GM18520 (cell line): ENCODE data around the gene BEX3.
"Not testable (repeated sequence)": the region's sequence is repeated elsewhere in the genome, so short reads cannot be mapped to it uniquely, and the experiment has no call there.

ENCODE experiments used
- ATAC-seq: cut with Tn5 transposase; IDR thresholded peaks from one replicate; pipeline ENCODE4 v1.9.1; 2021; ENCODE audit not compliant: unreplicated experiment

The BEX3 gene

DNA sequence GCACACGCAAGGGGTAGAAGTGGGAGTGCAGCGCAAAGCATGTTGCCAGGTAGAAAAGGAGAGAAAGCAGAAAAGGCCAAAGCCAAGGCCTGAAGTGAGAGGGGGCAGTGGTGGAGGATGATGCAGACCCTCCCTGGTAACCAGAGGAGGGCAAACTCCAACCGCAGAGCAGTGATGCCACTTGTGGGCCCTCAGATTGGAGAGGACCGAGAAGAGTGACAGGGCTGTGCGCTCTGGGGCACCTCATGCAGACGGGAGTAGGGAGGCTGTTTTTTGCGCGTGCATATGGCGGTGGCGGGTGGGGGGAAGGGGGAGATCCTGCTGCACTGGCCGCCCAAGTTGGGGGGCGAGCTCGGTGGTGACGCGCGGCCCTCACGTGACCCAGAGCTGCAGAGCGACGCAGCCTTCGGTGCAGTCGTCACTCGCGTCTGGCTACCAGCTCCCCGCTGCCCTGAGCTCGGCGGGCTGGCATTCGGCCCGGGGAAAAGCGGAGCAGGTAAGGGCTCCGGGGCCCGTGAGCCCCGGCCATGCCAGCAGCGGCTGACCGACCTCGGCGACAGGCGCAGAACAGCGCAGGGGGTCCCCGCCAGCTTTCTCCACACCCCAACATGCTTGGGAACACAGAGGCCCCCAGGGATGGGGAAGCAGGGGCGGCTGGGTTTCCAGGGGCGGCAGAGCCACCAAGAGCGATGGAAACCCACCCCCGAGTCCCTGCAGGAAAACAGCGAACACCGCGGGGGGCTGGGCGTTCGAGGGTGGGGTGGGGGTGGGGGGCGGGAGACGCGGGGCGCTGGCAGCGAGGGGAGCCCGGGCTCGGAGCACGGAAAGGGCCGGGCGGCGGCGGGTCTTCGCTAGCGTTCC lies at the start of gene BEX3:
TSS of gene BEX3 (plus strand) at position 421 of the 861 bp plus-strand sequence. CDS start 984 bp downstream, outside the sequence.
- no peak for ATAC-seq

- ATAC-seq = no peak
These were observed 46.3 kb upstream of the BEX3 start, which contains the start of gene TCEAL7 for GRCh38 chrX:103329991-103330390. Gene TCEAL7 (plus strand): TSS chrX:103330239. CDS start chrX:103331404, 1,165 bp downstream.

- no peak for ATAC-seq
These were observed 45.6 kb upstream of the BEX3 start for GRCh38 chrX:103330681-103331288.

- no peak for ATAC-seq
These were observed 37.7 kb upstream of the BEX3 start for GRCh38 chrX:103338663-103339062.

DNA sequence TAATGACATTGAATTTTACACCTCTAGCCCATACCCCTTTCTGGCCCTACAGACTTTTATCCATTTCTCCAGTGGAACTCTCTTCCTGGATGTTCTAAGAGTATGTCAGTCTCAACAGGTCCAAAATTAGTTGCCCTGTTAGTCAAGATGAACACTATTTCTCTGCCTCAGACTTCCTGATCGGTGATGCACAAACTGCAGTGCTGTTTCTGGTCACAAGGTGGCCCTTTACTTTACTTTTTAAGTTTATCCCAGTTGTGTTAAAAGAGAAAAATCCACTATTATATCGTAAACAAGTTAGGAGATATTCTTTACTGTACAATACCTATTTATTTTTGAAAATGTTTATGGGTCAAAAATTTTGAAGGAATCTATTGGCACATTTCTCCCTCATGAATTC lies 33.2 kb upstream of the BEX3 start:
- no peak for ATAC-seq

GRCh38 chrX:103344606-103345005 lies 31.7 kb upstream of the BEX3 start:
- ATAC-seq = no peak

DNA sequence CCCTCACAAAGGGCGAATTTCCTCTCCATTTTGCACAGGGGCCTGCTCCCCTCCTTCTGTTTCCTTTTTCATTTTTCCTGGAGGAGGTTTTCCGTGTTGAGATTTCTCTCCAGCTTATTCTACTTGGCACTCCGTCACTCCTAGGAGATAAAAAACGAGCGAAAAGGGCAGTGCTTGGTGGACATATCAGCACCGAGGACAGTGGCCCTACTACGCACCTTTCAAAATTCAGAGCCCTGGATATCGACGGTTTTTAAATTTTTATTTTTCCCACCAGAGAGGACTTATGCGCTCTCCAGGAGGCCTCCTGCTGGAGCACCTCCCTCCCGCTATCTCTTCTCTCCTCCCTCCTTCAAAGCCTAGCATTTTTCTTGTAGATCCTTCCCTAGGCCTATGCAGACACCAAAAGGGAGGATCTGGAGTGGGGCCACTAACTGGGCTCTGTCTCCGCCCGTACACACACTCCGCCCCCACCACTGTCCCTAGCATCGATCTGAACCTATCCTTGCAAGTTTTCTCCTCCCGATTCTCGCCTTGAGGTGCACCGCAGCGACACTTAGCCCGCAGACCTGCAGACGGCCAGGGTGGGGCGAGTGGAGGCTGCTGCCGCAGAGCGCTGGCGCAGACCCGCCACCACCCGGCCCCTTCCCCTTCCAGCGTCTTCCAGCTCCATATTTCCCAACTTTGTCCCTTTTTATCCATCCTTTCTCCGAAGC lies 28.5 kb upstream of the BEX3 start:
- no peak for ATAC-seq

DNA sequence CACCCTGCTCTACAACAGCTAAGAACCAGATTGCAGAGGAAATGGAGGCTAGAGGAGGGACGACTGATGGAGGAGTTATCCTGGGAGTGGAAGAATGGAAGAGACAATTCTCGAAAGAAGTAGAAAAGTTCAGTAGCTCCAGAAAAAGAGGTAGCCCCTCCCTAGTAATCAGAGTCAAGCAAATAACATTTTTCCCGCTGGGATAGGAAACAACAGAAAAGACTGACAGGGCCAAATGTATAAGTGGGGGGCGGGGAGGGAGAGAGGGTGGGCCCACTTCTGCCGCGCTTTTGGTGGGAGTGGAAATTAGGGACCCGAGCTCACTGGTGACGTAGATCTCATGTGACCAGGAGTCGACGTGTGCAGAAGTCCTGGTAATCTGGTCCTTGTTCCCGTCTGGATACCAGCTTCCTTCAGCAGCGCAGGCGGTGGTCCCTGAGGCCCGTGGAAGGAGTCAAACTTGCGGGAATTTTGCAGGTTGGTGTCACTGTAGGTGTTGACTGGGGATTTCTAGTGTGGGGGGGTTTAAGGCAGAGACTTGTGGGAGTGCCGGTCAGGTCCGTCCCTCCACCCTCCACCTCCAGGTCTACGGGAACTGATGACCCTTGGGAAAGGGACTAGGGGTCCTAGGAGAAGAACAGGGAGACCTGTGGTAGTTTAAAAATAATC lies 20.1 kb upstream of the BEX3 start, which contains the start of gene TCEAL9:
TSS of gene TCEAL9 (plus strand) at position 377 of the 669 bp plus-strand sequence. CDS start 1,179 bp downstream, outside the sequence.
- ATAC-seq = no peak

DNA sequence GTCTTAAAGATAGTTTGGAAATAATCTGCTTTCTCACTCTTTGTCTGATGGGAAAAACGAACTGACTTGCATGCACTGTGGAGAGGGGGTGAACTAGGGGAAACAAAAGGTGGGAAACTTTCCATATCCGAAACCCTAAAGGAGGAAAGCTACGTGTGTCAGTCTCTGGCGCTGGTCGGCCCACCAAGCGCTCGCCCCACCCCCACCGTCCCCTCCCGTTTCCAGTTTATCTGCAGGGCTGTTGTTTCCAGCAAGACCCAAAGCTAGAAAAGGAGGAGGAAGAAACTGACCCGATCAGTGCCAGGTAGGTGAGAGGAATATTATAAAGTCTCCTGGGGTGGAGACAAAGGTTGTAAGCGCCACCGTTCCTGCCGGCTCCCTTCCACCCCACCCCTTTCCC lies 19.5 kb upstream of the BEX3 start:
- no peak for ATAC-seq

DNA sequence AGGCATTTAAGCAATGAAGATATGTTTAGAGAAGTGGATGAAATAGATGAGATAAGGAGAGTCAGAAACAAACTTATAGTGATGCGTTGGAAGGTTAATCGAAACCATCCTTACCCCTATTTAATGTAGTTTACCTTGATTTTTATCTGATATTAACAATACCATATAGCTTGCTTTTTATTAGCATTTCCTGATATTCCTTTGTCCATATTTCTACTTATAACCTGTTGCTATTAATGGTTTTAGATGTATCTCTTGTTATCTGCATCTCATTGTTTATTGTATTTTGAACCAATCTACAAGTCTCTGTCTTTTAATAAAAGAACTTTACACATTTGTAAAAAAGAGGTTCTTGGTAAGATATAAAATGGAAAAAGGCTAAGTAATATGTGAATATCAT lies 18.5 kb upstream of the BEX3 start:
- no peak for ATAC-seq

DNA sequence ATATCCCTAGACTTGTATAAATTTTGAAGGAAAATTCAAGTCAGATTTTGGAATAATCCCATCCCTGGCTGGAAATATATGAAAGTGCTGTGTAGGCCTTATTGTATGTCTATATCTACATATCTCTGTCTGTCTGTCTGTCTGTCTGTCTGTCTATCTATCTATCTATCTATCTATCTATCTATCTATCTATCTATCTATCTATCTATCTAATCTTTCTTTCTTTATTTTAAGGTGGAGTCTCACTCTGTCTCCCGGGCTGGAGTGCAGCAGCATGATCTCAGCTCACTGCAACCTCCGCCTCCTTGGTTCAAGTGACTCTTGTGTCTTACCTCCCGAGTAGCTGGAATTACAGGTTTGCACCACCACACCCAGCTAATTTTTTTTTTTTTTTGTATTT lies 16.7 kb upstream of the BEX3 start:
- not testable (repeated sequence) for ATAC-seq

- ATAC-seq = no peak
These were observed 16.2 kb upstream of the BEX3 start for GRCh38 chrX:103360092-103360491.

- ATAC-seq = no peak
These were observed 15.4 kb upstream of the BEX3 start for GRCh38 chrX:103360916-103361315.

DNA sequence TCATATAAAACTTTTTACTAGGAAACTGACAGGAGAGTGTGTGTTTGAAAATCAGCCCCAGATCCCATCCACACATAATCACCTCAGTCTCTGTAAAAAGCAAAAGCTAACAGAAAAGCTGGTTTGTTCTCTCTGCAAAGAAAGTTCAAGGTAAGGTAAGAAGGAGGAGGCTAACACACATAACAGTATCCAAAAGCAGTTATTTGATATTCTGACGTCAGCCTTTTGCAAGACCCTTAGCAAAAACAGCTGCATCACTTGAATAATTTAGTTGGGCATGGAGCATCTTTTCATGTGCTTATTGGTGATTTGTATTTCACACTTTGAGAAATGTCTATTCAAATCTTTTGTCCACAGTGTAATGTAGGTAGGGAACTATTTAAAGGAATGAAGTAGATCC lies 14.5 kb upstream of the BEX3 start:
- no peak for ATAC-seq

- no peak for ATAC-seq
These were observed 13.9 kb upstream of the BEX3 start for GRCh38 chrX:103362474-103362873.

DNA sequence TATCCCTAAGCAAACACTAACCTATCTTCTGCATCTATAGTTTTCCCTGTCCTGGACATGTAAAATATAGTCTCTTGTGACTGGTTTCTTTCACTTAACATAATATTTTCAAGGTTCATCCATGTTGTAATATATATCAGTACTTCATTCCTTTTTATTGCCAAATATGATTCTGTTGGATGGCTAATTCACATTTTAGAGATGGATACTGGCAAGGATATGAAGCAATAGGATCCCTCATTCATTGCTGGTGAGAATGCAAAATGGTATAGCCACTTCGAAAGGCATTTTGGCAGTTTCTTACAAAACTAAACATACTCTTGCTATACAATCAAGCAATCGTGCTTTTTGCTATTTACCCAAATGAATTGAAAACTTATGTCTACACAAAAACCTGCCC lies 13.3 kb upstream of the BEX3 start:
- no peak for ATAC-seq

GRCh38 chrX:103367502-103367901 lies 8.8 kb upstream of the BEX3 start:
- no peak for ATAC-seq

GRCh38 chrX:103369479-103369878 lies 6.9 kb upstream of the BEX3 start:
- no peak for ATAC-seq

DNA sequence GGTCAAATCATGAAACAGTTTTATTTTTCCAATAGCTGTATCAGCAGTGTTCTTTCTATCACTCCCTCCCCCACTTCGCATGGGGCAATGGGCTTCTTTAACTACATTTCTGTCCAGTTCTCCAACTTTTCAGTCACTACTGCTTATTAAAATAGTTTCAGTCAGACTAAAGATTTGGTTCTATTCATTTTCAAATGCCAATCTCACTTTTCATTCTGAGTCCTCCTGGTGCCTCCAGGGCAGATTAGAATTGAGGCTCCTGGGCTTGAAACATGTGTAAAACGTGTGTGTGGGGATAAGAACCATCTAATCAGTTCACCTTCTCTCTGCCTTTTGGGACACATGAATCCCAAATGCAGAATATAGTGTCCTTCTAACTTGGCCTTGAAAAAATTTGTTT lies 3.5 kb upstream of the BEX3 start:
- no peak for ATAC-seq

- ATAC-seq = no peak
These were observed 2.8 kb upstream of the BEX3 start for GRCh38 chrX:103373581-103373980.

GRCh38 chrX:103376979-103377324 lies 614 bp downstream of the BEX3 start:
- ATAC-seq = no peak
